Activated naive CD8-positive, alpha-beta T cell (primary cell): ENCODE data around the gene CCDC192.
"Not testable (repeated sequence)": the region's sequence is repeated elsewhere in the genome, so short reads cannot be mapped to it uniquely, and the experiment has no call there.

Experiments used
- H3K27ac Mint-ChIP-seq: one replicate; pipeline ENCODE4 v1.8.0; 2021; ENCODE audit warnings: mixed read lengths
- H3K27me3 Mint-ChIP-seq: one replicate; pipeline ENCODE4 v1.8.0; 2021; ENCODE audit warnings: mixed read lengths
- H3K36me3 Mint-ChIP-seq: one replicate; pipeline ENCODE4 v1.8.0; 2021; ENCODE audit warnings: mixed read lengths
- H3K4me1 Mint-ChIP-seq: one replicate; pipeline ENCODE4 v1.8.0; 2021; ENCODE audit warnings: low read depth, mixed read lengths
- H3K4me3 Mint-ChIP-seq: one replicate; pipeline ENCODE4 v1.8.0; 2021; ENCODE audit warnings: mild to moderate bottlenecking, mixed read lengths
- H3K9me3 Mint-ChIP-seq: one replicate; pipeline ENCODE4 v1.8.0; 2021; ENCODE audit warnings: low read depth, mixed read lengths

The CCDC192 gene

DNA sequence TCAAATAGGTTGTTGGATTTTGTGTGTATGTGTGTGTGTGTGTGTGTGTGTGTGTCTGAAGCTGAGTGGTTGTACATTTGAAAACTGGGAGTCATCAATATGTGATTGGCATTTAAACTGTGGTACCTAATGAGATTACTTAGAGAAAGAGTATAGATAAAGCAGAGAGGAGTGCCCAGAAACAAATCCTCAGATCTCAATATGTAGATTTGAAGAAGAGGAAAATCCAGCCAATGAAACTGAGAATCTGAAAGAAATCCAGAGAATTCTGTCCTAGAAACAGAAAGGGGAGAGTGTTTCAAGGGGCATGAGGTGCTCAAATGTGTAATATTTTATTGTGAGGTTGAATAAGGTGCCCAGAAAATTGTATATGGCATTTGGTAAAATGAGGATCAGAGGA, 66.2 kb downstream of the CCDC192 start:
- H3K27ac Mint-ChIP-seq, result no peak overlapping the region
- H3K4me1 Mint-ChIP-seq, result no peaks in the 10 kb centered on the region
- H3K36me3 Mint-ChIP-seq, result no peaks in the 10 kb centered on the region
- peaks cover 11% of the 10 kb centered on the region for H3K27me3 Mint-ChIP-seq
- H3K9me3 Mint-ChIP-seq, result no peaks in the 10 kb centered on the region
- H3K4me3 Mint-ChIP-seq, result no peak overlapping the region

DNA sequence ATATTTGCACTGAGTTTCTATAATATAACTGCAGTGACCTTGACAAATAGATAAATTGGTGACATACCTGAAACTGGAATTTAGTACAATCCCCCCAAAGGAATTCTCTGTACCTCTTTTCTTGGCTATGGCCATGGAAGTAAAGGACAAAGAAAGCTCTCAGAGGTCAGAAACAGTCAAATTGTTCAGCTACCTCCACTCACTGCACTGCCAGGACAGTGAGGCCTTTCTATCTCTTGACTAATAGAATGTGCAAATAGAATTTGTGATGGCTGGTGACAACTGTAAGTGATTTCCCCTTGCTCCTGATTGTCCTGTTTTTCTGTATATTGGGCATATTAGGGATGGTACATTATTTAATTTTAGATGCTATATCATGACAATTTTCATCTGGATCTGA, 67.1 kb downstream of the CCDC192 start:
- no peak overlapping the region for H3K27ac Mint-ChIP-seq
- H3K4me1 Mint-ChIP-seq, result no peaks in the 10 kb centered on the region
- H3K9me3 Mint-ChIP-seq, result no peaks in the 10 kb centered on the region
- no peaks in the 10 kb centered on the region for H3K36me3 Mint-ChIP-seq
- peaks cover 11% of the 10 kb centered on the region for H3K27me3 Mint-ChIP-seq
- no peak overlapping the region for H3K4me3 Mint-ChIP-seq

DNA sequence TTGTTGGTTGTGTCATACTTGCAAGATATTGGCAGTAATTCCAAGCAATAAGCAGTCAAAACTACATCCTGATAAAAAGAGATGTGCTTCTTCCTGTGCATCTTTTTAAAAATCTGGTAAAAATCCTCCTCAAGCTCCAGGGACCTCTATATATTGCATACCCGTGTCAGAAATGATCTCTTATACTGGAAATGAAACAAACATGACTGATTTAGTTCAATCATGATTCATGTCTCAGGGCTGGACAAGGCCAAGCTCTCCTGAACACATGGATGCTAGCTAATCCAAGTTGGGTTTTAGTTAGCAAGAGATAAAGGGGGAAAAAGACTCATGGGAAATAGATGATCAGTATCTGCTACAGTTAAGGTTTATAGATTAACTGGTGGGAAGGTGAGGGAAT, 69.3 kb downstream of the CCDC192 start:
- Mint-ChIP-seq H3K27ac (no peak overlapping the region), H3K4me1 (no peaks in the 10 kb centered on the region), H3K27me3 (peaks cover 10% of the 10 kb centered on the region), H3K9me3 (no peaks in the 10 kb centered on the region), H3K36me3 (no peaks in the 10 kb centered on the region), H3K4me3 (no peak overlapping the region)

DNA sequence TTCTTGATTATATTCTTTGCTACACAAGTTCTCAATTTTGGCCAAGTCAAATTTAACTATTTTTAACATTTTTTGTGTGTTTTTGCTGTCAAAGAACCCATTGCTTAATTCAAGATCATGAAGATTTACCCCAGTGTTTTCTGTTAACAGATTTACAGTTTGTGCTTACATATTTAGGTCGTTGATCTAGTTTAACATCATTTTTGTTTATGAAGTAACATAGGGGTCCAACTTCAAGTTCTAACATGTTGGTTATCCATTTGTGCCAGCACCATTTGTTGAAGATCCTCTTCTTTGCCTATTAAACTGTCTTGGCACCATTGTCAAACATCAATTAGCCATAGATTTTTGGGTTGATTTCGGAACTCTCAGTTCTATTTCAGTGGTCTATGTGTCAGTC, 71.0 kb downstream of the CCDC192 start:
- Mint-ChIP-seq H3K27me3 (peaks cover 10% of the 10 kb centered on the region), H3K27ac (no peak overlapping the region), H3K4me3 (no peak overlapping the region), H3K4me1 (no peaks in the 10 kb centered on the region), H3K9me3 (peaks cover 8% of the 10 kb centered on the region), H3K36me3 (no peaks in the 10 kb centered on the region)

DNA sequence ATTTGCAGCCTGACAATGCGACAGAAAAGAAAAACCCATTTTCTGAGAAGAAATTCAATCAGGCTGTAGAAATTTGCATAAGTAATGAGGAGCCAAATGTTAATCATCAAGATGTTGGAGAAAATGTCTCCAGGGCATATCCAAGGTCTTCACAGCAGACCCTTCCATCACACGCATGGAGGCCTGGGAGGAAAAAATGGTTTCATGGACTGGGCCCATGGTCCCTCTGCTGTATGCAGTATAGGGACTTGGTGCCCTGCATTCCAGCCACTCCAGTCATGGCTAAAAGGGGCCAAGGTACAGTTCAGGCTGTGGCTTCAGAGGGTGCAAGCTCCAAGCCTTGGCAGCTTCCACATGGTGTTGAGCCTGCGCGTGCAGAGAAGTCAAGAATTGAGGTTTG, 73.3 kb downstream of the CCDC192 start:
- Mint-ChIP-seq H3K27me3 (peaks cover 3% of the 10 kb centered on the region), H3K4me3 (no peak overlapping the region), H3K27ac (no peak overlapping the region), H3K36me3 (no peaks in the 10 kb centered on the region), H3K9me3 (peaks cover 19% of the 10 kb centered on the region), H3K4me1 (no peaks in the 10 kb centered on the region)

DNA sequence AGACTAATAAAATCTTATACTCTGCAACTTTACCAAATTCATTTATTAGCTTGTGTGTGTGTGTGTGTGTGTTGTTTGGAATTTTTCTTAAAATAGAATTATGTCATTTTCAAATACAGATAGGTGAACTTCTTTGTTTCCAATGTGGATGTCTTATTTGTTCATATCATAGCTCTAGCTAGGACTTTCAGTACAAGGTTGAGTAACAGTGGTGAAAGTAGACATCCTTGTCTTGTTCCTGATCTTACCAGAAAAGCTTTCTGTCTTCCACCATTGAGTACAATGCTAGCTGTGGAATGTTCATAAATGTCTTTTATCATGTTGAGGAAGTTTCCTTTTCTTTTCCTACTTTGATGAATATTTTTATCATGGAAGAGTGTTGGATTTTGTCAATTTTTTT, 74.8 kb downstream of the CCDC192 start:
- Mint-ChIP-seq H3K36me3 (no peaks in the 10 kb centered on the region), H3K4me3 (no peak overlapping the region), H3K27ac (no peak overlapping the region), H3K9me3 (peaks cover 31% of the 10 kb centered on the region), H3K27me3 (peaks cover 5% of the 10 kb centered on the region), H3K4me1 (no peaks in the 10 kb centered on the region)

DNA sequence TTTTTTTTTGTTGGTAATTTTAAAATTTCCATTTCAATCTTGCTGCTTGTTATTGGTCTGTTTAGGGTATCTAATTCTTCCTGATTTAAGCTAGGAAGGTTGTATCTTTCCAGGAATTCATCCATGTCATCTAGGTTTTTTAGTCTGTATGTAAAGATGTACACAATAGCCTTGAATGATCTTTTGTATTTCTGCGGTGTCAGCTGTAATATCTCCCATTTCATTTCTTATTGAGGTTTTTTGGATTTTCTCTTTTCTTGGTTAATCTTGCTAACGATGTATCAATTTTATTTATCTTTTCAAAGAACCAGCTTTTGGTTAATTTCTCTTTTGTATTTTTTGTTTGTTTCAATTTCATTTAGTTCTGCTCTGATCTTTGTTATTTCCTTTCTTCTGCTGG, 79.3 kb downstream of the CCDC192 start:
- not testable (repeated sequence) for H3K27me3 Mint-ChIP-seq, H3K27ac Mint-ChIP-seq, H3K4me1 Mint-ChIP-seq, H3K4me3 Mint-ChIP-seq, H3K36me3 Mint-ChIP-seq
- peaks cover 38% of the 10 kb centered on the region for H3K9me3 Mint-ChIP-seq

GRCh38 chr5:127785098-127785927, 82.1 kb downstream of the CCDC192 start:
- no peak overlapping the region for H3K4me3 Mint-ChIP-seq
- peaks cover 9% of the 10 kb centered on the region for H3K27me3 Mint-ChIP-seq
- peaks cover 7% of the 10 kb centered on the region for H3K36me3 Mint-ChIP-seq
- H3K27ac Mint-ChIP-seq, result no peak overlapping the region
- H3K4me1 Mint-ChIP-seq, result no peaks in the 10 kb centered on the region
- H3K9me3 Mint-ChIP-seq, result peaks cover 27% of the 10 kb centered on the region

- peaks cover 5% of the 10 kb centered on the region for H3K36me3 Mint-ChIP-seq
- H3K27ac Mint-ChIP-seq, result no peak overlapping the region
- H3K4me3 Mint-ChIP-seq, result no peak overlapping the region
- no peaks in the 10 kb centered on the region for H3K4me1 Mint-ChIP-seq
- H3K27me3 Mint-ChIP-seq, result peaks cover 4% of the 10 kb centered on the region
- H3K9me3 Mint-ChIP-seq, result peaks cover 14% of the 10 kb centered on the region
Observed at GRCh38 chr5:127791439-127791838, 88.2 kb downstream of the CCDC192 start.

DNA sequence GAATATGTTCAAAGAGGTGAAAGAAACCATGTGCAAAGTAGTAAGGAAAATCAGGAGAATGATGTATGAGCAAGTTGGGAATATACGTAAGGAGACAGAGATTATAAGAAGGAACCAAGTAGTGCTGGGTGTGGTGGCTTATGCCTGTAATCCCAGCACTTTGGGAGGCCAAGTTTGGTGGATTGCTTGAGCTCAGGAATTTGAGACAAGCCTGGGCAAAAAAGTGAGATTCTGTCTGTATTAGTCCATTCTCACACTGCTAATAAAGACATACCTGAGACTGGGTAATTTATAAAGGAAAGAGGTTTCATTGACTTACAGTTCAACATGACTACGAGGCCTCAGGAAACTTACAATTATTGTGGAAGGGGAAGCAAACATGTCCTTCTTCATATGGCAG, 88.7 kb downstream of the CCDC192 start:
- not testable (repeated sequence) for H3K4me3 Mint-ChIP-seq, H3K27me3 Mint-ChIP-seq, H3K36me3 Mint-ChIP-seq, H3K4me1 Mint-ChIP-seq, H3K27ac Mint-ChIP-seq
- H3K9me3 Mint-ChIP-seq, result peaks cover 14% of the 10 kb centered on the region

DNA sequence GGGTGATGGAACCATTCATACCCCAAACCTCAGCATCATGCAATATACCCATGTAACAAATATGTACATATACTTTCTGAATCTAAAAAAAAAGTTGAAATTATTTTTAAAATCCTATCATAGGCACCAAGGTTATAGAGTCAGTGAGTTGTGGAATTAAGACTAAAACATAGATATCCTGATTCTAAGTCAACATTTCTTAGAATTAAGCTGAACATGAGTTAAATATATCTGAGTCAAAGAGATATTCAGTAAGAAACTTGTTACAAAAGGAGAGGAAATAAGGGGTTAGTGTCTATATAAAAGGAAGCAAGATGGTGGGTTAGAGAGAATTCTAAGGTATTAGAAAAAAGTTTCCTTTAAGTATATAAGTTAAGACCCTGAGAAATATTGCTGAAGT, 89.9 kb downstream of the CCDC192 start:
- H3K4me3 Mint-ChIP-seq, result no peak overlapping the region
- peaks cover 14% of the 10 kb centered on the region for H3K9me3 Mint-ChIP-seq
- H3K4me1 Mint-ChIP-seq, result no peaks in the 10 kb centered on the region
- H3K27me3 Mint-ChIP-seq, result peaks cover 3% of the 10 kb centered on the region
- peaks cover 5% of the 10 kb centered on the region for H3K36me3 Mint-ChIP-seq
- no peak overlapping the region for H3K27ac Mint-ChIP-seq

DNA sequence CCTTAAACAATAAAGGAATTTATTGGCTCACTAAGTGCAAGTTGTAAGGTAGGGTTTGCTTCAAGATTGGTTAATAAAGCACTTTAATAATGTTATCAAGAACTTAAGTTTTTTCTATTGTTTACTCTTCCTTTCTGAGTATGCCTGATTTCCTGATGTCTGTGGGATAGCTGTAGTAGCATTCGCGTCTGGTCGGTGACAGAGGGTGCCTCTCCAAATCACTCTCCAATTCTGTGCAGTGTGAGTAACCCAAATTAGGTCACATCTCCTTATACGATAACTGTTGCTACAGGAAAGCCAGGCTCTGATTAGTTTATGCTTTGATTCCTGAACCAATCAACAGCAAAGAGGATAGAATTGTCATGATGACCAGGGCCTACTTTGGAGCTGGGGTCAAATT, 90.7 kb downstream of the CCDC192 start:
- H3K27me3 Mint-ChIP-seq, result peaks cover 5% of the 10 kb centered on the region

DNA sequence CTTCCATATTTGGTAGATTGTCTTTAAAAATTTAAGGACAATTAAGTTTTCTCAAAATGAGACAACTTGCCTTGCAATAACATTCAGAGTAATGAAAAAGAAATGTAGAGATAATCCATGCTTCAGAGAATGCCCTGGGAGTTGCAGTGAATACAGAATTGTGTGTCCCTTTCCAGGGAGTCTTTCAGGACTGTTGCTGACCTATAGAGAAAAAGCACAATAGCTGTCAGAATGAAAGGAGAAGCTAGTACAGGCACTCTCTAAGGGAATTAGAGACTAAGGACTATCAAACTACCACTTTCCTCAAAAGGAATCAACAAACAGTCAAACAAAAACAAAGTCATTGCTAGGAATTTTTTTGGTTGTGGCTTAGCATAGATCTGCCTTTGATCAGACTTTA, 93.0 kb downstream of the CCDC192 start:
- Mint-ChIP-seq H3K4me1 (no peaks in the 10 kb centered on the region), H3K27ac (no peak overlapping the region), H3K4me3 (no peak overlapping the region), H3K9me3 (peaks cover 10% of the 10 kb centered on the region), H3K27me3 (peaks cover 4% of the 10 kb centered on the region), H3K36me3 (peaks cover 2% of the 10 kb centered on the region)

More for the DNA sequence above, 90.7 kb downstream of the CCDC192 start:
- Mint-ChIP-seq H3K36me3 (peaks cover 5% of the 10 kb centered on the region), H3K27ac (no peak overlapping the region), H3K4me1 (no peaks in the 10 kb centered on the region), H3K4me3 (no peak overlapping the region), H3K9me3 (peaks cover 14% of the 10 kb centered on the region)

DNA sequence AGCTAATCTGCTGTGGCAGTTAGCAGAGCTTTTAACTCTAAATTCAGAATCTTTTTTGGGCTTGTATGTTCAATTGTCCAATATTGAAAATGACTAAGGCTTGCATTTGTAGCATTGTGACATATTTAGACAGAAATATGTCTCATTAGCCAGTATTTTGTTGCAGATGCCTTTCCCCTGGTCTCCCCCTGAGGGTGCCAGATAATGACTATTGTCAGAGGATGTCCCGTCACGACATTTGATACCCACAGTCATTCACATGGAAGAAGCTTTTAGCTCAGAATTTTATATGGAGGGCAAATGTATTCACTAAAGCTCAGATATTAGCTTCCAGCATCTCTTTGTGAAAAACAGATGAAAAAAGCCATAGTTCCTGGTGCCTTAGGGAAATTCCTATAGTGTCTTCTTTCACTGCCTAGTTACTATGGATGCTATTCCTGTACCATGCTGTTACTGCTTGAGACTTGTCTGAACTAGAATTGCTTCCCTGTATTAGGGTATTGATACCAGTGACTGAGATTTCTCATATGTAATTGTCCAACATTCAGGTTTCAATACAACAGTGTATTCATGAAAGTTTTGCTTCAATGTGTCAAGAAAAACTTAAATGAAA, 96.2 kb downstream of the CCDC192 start:
- Mint-ChIP-seq H3K4me3 (no peak overlapping the region), H3K4me1 (no peaks in the 10 kb centered on the region), H3K27ac (no peak overlapping the region), H3K27me3 (peaks cover 4% of the 10 kb centered on the region), H3K36me3 (no peaks in the 10 kb centered on the region), H3K9me3 (no peaks in the 10 kb centered on the region)

DNA sequence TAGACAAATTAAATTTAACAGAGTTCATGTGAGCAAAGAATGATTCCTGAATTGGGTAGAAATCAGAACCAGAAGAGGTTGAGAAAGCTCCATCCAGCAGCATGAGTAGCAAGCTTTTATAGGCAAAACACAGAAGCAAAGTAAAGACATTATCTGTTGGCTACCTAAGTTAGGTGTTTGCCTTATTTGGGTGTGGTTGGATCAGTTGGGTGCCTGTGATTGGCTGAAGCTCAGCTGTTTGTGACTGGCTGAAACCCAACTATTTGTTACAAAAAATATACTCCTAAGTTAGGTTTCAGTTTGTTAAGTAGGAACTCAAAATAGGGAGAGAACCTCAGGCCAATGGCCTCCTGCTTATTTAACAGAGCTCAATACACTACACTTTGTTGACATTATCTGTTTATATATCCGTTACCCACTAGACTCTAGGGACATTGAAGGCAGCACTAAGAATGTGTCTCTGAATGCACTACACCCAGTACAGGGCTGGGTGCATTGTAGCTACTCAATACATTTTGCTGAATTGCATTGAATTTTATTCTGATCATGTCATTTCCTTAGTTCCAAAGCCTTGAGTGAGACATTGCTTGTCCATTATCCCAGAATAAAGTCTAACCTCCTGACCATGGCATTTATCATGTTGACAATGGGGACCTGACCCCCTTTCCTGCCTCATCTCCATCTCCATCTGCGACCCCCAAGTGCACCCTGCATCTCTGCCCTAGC, 98.7 kb downstream of the CCDC192 start:
- Mint-ChIP-seq H3K4me3 (no peak overlapping the region), H3K27me3 (peaks cover 3% of the 10 kb centered on the region), H3K36me3 (no peaks in the 10 kb centered on the region), H3K9me3 (no peaks in the 10 kb centered on the region), H3K27ac (no peak overlapping the region), H3K4me1 (no peaks in the 10 kb centered on the region)
